ENCODE results near the gene PTCHD4.

GRCh38 chr6:48084201-48084600 lies 26.8 kb downstream of the PTCHD4 start:
- TF ChIP-seq POLR2A (IDR thresholded peaks at IDR 0.05) (no peak), POLR2AphosphoS5 (IDR thresholded peaks at IDR 0.05) (no peak)
- TF ChIP-seq, protein P1, sequence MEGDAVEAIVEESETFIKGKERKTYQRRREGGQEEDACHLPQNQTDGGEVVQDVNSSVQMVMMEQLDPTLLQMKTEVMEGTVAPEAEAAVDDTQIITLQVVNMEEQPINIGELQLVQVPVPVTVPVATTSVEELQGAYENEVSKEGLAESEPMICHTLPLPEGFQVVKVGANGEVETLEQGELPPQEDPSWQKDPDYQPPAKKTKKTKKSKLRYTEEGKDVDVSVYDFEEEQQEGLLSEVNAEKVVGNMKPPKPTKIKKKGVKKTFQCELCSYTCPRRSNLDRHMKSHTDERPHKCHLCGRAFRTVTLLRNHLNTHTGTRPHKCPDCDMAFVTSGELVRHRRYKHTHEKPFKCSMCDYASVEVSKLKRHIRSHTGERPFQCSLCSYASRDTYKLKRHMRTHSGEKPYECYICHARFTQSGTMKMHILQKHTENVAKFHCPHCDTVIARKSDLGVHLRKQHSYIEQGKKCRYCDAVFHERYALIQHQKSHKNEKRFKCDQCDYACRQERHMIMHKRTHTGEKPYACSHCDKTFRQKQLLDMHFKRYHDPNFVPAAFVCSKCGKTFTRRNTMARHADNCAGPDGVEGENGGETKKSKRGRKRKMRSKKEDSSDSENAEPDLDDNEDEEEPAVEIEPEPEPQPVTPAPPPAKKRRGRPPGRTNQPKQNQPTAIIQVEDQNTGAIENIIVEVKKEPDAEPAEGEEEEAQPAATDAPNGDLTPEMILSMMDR (IDR thresholded peaks at IDR 0.05): no peak
